NCI-H2029 (cell line): ENCODE measurements around the gene DARS2.
"Not testable (repeated sequence)": the region's sequence is repeated elsewhere in the genome, so short reads cannot be mapped to it uniquely, and the experiment has no call there.

Source experiments
- DNase-seq: peaks from one replicate; lab custom pipeline; 2025; lab: John Stamatoyannopoulos, UW

DARS2 gene

GRCh38 chr1:173862146-173862768, 37.8 kb downstream of the DARS2 start:
- DNase-seq = not testable (repeated sequence)

- no peak for DNase-seq
Measured at GRCh38 chr1:173862769-173863223, 38.3 kb downstream of the DARS2 start.

- DNase-seq = no peak
Measured at GRCh38 chr1:173863224-173864161, 39.0 kb downstream of the DARS2 start.

- no peak for DNase-seq
Measured at GRCh38 chr1:173864179-173864867, 39.9 kb downstream of the DARS2 start.

- DNase-seq = no peak
Measured at GRCh38 chr1:173865468-173866164, 41.1 kb downstream of the DARS2 start.

- DNase-seq = no peak
Measured at GRCh38 chr1:173866413-173867115, 42.1 kb downstream of the DARS2 start.

- peak; percentile 30 for DNase-seq
Measured at GRCh38 chr1:173867141-173867752, 42.8 kb downstream of the DARS2 start.

- peak; percentile 97 for DNase-seq
Measured at GRCh38 chr1:173867753-173868265, 43.3 kb downstream of the DARS2 start, which contains the start of gene GAS5. Gene GAS5, minus strand, starts transcription at chr1:173867989.

- peak; percentile 72 for DNase-seq
Measured at GRCh38 chr1:173868266-173869020, 44.0 kb downstream of the DARS2 start, which contains the start of gene ZBTB37. Gene ZBTB37, plus strand, starts transcription at chr1:173868380. Its CDS starts 1,846 bp downstream, at chr1:173870226.

GRCh38 chr1:173869021-173869359, 44.5 kb downstream of the DARS2 start:
- no peak for DNase-seq

GRCh38 chr1:173870252-173871075, 46.0 kb downstream of the DARS2 start:
- peak; percentile 41 for DNase-seq

GRCh38 chr1:173871091-173871490, 46.6 kb downstream of the DARS2 start:
- DNase-seq = no peak

- no peak for DNase-seq
Measured at GRCh38 chr1:173871500-173871899, 47.0 kb downstream of the DARS2 start.

GRCh38 chr1:173876732-173877131, 52.3 kb downstream of the DARS2 start:
- no peak for DNase-seq

- no peak for DNase-seq
Measured at GRCh38 chr1:173878251-173878650, 53.8 kb downstream of the DARS2 start.

- not testable (repeated sequence) for DNase-seq
Measured at GRCh38 chr1:173881117-173881516, 56.6 kb downstream of the DARS2 start.

- DNase-seq = no peak
Measured at GRCh38 chr1:173884701-173885100, 60.2 kb downstream of the DARS2 start.

GRCh38 chr1:173886746-173887611, 62.5 kb downstream of the DARS2 start:
- DNase-seq = no peak
